Stimulated activated CD4-positive, alpha-beta T cell treated with anti-CD3 and anti-CD28 coated beads, TNF-alpha, amount 100 ng/mL, for 4 hours (primary cell): ENCODE data around the gene NINJ1.

Source experiments
- DNase-seq, 3 experiments: peaks; one replicate each; pipeline ENCODE4 v3.0.0-alpha.2; 2020; ENCODE audit warnings: low read depth in 3 of 3

Gene NINJ1

DNA sequence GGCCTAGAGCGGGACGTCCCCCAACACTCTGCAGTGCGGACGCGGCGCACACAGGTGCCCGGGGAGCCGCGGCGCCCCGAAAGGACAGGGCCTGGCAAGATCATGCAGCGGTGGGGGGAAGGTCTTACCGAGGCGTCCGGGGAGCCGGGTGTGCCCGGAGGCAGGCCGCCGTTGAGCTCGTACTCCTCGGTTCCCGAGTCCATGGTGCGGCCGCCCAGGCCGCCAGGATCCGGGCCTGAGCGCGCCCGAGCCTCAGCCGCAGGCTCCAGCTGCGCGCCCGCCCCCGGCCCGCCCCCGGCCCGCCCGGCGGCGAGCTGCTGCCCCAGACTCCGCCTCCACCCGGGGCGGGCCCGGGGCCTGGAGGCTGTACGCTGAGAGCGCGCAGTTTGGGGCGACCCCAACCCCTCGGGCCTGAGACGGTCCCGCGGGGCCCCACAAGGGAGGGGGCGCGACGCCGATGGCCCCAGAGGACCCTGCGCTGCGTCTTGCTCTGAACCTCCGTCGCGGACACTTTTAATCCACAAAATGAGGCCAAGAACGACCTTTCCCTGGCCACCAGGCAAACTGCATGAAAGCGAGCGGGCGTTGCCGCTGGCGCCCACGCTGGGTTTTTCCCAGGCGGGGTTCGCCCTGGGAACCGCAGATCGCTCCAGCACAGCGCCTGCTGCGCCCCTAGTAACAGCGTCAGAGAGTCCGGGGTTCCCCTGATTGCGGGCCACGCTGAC is at the start of gene NINJ1:
NINJ1 (minus strand) TSS at position 237 of the 725 bp plus-strand sequence; CDS start at position 203, 34 bp downstream.
- DNase-seq = peak; percentile 82 to 84 (median 82)

GRCh38 chr9:93183131-93183662 is 49.1 kb upstream of the NINJ1 start:
- no peak for DNase-seq

DNA sequence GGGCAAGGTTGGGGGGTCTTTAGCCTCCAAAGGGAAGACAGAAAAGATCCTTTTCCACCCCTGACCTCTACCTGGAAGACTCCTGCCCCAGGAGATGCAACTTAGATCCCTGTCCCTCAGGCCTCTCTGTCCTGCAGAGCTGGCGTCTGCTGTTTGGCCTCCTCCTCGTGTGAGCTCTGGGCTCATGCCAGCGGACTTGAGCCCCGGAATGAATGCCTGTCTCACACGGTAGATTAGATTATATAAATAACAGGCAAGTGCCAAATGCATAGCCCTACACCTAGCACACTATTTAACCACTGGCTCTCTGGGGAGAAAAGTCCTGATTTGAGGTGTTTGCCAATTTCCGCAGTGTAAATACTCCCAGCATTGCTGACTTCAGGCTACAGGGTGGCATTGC is 48.5 kb upstream of the NINJ1 start:
- no peak for DNase-seq

GRCh38 chr9:93181672-93182435 is 47.8 kb upstream of the NINJ1 start:
- no peak for DNase-seq

GRCh38 chr9:93180938-93181337 is 46.9 kb upstream of the NINJ1 start:
- no peak for DNase-seq

DNA sequence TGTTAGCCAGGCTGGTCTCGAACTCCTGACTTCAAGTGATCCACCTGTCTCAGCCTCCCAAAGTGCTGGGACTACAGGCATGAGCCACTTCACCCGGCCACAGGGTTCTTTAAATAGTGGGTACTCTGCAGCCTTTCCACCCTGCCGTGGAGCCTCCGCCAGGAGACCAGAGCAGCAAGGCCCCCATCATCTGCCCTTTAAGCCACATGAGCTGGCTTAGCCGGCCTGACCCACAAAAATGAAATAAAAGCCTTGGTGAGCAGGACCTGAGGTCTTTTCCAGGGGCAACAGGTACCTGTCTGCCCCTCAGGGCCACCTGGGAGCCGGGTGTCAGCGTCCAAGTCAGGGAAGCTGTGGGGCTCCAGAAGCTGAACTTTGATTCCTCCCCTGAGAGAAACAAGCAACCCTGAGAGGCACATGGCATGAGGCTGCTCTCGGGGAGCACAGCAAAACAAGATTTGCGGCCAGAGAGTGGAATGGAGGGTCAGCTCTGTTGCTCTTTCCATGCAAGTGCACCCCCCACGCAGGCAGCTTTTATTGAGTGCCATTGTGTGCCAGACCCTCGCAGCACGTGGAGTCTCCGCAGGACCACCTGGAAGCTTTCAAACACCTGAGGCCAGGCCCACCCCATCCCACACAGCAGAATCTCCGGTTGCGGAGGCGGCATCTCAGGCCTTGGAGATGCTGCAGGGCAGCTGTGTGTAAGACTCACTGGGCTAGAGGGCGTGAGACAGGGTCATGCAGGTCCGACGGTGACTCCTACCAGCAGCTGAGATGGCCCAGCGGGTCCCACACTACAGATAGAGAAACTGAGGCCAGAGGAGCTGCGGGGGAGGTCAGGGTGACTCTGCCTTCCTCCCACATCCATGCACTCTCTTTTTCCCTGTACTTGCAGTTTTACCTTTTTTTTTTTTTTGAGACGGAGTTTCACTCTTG is 45.1 kb upstream of the NINJ1 start:
- DNase-seq = no peak

GRCh38 chr9:93177676-93178075 is 43.6 kb upstream of the NINJ1 start:
- DNase-seq = no peak

DNA sequence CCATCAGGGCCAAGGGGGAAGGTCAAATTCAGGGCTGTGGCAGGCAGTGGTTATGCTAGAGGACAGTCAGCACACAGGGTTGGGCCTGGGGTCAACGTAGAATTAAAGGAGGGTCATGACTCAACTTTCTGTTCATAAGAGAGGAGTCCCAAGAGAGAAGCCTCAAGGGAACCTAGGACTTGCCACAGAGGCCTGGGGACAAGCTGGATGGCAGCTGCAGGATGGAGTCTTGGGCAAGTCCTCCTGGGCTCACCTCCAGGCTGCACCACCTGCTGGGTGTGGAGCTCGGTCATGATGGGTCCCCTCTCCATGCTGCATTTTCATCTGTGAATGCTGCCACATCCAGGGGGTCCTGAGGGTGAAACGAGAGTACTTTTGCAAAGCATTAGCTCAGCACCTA is 40.9 kb upstream of the NINJ1 start:
- no peak for DNase-seq

DNA sequence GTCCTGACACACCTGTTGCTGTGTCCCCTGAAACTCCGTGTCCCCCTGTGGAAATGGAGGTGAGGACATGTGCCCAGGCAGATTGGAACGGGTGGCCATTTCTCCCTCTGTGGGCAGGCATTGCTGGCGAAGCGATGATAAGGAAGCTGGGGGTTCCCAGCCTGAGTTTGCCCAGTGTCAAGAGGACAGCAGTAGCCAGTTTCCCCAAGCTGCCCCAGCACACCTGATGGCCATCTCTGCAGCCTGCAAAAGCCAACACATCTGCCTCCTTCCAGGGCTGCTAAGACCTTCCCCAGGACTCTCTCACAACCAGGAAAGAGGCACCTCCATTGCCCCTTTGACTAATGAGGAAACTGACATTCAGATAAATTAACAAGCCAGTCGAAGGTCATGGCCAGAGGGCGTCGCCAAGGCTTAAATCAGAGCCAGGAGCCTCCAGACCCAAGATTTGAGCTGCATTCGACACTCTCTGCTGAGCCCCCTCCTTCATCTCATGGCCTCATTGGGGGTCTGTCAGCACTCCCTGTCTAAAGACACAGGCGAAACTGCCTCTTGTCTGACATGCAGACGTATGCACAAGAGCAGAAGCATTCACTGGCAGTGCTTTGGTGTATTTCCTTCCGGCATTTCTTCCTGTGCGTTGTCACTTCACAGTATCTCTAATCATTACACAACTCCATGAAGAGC is 39.5 kb upstream of the NINJ1 start:
- no peak for DNase-seq

GRCh38 chr9:93172666-93173364 is 38.8 kb upstream of the NINJ1 start:
- DNase-seq = no peak

- DNase-seq = no peak
These were observed 37.4 kb upstream of the NINJ1 start for GRCh38 chr9:93171261-93171990.

DNA sequence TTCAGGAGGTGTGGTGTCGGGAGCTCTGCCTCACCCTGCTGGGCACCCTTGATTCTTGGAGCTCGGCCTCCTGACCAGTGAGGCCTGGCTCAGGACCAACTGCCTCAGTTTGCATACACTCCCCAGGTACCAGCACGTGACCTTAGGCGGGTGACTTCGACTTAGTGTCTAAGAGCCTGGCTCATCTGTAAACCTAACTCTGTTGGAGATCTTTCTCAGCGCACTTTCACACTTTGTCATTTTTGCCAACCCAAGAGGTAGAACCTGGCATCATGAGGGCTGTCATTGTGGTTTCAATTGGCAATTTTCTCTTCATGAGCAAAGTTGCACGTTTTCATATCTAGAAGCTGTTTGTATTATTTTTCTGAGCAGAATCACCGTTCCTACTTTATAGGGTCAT is 36.5 kb upstream of the NINJ1 start:
- DNase-seq = no peak

- DNase-seq = no peak
These were observed 35.4 kb upstream of the NINJ1 start for GRCh38 chr9:93169444-93169843.

DNA sequence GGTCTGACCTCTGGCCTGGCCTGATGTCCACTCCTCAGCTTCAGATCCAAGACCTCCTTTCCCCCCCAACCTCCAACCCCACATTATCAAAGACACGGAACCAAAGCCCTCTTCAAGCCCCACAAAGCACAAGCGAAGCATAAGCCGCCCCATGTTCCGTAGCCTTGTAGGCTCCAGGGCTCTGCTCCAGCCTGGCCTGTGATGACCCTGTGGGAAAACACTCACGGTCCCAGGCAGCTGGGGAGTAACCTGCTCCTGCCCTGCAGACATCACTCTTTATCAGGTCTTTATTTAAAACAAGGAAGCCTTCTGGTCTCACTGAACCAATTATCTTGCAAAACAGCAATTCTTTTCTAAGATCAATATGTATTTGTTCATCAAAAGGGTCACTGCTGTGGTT is 34.5 kb upstream of the NINJ1 start:
- DNase-seq = no peak

GRCh38 chr9:93167838-93168237 is 33.8 kb upstream of the NINJ1 start:
- no peak for DNase-seq

DNA sequence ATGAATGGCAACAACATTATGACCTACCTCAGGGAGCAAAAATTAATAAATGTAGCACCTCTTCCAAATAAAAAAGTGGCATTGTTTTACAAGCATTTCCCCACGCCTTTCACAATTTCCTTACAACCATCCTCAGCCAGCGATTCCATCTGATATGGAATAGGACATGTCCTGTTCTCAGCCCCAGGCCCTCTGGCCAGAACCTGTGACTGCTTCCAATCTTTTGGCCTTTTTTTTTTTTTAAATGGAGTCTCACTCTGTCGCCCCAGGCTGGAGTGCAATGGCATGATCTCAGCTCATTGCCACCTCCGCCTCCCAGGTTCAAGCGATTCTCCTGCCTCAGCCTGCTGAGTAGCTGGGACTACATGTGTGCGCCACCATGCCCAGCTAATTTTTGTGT is 33.1 kb upstream of the NINJ1 start:
- DNase-seq = no peak

DNA sequence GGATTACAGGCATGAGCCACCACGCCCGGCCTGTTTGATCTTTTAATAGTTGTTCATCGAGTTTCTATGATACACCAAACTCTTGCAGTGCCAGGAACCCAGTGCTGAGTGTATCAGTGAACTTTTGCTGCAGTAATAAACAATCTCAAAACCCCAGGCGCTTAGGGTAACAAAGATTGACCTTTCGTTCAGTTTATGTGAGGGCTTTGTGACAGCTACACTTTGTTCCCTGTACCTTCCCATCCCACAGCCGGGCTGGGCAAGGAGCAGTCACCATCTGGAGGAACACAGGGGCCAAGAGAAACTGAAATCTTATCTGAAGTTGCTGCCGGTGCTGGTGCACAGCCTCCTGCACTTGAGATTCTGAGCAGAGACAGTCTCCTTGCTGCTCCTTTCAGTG is 32.6 kb upstream of the NINJ1 start:
- DNase-seq = no peak

DNA sequence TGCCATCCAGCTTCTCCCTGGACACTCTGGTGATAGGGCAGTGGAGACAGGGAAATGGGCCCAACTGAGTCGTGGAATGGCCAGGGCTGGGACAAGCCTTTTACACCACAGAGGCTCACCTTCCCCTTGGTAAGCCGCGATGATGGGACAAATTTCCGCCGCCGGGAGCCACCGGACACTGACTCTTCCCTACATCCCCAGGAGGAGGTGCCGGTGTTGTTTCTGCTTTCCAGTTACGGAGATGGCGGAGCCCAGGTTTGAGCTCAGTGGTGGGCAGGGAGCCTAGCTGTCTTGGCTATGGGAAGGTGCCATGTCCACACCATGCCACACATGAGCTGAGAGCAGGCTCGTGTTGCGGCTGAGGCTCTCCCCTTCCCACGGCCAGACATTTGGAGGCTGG is 30.0 kb upstream of the NINJ1 start:
- no peak for DNase-seq

DNA sequence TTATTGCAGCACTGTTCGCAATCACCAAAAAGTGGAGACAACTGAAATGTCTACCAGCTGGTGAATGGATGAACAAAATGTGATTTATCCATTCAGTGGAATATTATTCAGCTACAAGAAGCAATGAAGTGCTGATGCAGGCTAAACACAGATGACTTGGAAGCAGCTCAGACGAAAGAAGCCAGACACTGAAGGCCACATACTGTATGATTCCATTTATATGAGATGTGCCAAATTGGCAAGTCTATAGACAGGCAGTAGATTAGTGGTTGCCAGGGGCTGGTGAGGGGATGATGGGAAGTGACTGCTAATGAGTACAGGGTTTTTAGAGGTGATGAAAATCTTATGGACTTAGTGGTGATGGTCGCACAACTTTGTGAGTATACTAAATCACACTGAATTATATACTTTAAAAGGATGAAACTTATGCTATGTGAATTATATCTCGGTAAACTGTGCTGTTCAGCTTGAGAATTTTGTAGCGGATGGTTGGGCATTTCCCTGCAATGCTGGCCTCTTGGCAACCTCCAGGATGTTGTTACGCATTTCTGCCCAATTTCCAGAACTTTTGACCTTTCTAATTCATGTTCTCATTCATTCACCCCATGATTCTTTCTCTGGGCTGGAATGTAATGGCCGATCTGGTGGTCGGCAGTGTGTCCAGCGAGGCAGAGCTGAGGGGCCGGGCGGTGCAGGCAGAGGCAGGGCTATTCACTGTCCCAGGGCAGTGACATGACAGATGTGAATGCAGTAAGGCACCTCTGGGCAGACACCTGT is 27.9 kb upstream of the NINJ1 start:
- no peak for DNase-seq
